Loucy (cell line): ENCODE measurements around the gene NCAM1.

ENCODE experiments used
- EZH2phosphoT487 ChIP-seq: fragments of 200-600 bp; IDR thresholded peaks from 2 replicates; pipeline ENCODE4 v1.6.1; 2018; ENCODE audit warnings: antibody characterized with exemption, mild to moderate bottlenecking, moderate library complexity, borderline replicate concordance
- TF ChIP-seq, protein P1 (sequence below): fragments of 200-600 bp; sonication (generic); conservative IDR thresholded peaks from 2 replicates; pipeline ENCODE4 v1.5.1; 2014; ENCODE audit warnings: mild to moderate bottlenecking, antibody characterized with exemption, low read length

DNA sequence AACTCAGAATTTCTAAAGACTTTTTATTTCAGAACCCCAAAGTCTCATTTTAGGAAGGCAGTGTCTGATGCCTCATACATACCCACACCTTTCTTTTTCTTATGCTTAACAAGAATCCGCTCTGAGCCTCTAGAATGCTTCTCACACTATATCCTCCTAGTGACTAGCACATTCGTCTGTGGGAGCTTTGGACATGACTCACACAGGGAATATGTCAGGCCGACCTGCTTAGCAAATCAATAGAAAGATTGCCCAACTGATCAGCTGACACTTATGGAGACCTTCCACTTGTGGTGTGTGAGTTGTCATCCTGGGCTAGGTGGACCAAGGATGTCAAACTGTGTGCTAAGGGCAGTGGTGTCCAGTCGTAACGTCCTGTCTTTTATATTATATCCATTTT lies 223.3 kb downstream of the NCAM1 start:
- TF ChIP-seq, protein P1, sequence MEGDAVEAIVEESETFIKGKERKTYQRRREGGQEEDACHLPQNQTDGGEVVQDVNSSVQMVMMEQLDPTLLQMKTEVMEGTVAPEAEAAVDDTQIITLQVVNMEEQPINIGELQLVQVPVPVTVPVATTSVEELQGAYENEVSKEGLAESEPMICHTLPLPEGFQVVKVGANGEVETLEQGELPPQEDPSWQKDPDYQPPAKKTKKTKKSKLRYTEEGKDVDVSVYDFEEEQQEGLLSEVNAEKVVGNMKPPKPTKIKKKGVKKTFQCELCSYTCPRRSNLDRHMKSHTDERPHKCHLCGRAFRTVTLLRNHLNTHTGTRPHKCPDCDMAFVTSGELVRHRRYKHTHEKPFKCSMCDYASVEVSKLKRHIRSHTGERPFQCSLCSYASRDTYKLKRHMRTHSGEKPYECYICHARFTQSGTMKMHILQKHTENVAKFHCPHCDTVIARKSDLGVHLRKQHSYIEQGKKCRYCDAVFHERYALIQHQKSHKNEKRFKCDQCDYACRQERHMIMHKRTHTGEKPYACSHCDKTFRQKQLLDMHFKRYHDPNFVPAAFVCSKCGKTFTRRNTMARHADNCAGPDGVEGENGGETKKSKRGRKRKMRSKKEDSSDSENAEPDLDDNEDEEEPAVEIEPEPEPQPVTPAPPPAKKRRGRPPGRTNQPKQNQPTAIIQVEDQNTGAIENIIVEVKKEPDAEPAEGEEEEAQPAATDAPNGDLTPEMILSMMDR, result no peak
- TF ChIP-seq EZH2phosphoT487, result no peak
